ENCODE data around the gene AKR1C1. TPM values are rescaled to one million over a fixed set of nuclear protein-coding genes. Genes with fewer than 3 reads are reported as not detected.
A peak's percentile ranks its signal among the peaks of the same experiment; 100 is the strongest.
"Not testable (repeated sequence)": the region's sequence is repeated elsewhere in the genome, so short reads cannot be mapped to it uniquely, and the experiment has no call there.

Gene AKR1C1
- total and polyA plus RNA-seq, 2 donors (not counting 3 experiments of a cell fraction or from before 2014, with no cell fraction given), result 1.5 to 5.5 TPM

- BruUV-seq (replicated peaks); H3K79me2 ChIP-seq (ENCODE audit: control insufficient read depth, insufficient read depth, low read length); H3K27me3 ChIP-seq (ENCODE audit: control insufficient read depth in 2 of 2, insufficient read depth in 2 of 2, low read length in 2 of 2); H3K9ac ChIP-seq (replicated peaks; ENCODE audit: extremely low read depth, insufficient read depth, low read length); H3K4me3 ChIP-seq (replicated peaks in 1 of 3; ENCODE audit: insufficient read depth in 1 of 3, low read depth in 1 of 3, low read length in 3 of 3); dilution Hi-C loops (cut with MboI; ENCODE audit: extremely low pct_ligation_motif_present, low sequenced_read_pairs); H3K9me3 ChIP-seq (replicated peaks; ENCODE audit: control insufficient read depth, insufficient read depth, low read length); H3K36me3 ChIP-seq (ENCODE audit: control insufficient read depth in 2 of 2, extremely low read depth in 1 of 2, insufficient read depth in 2 of 2, low read length in 2 of 2); H3K9me1 ChIP-seq (replicated peaks; ENCODE audit: control insufficient read depth, extremely low read depth, insufficient read depth, low read length); H4K20me1 ChIP-seq (replicated peaks; ENCODE audit: control insufficient read depth, extremely low read depth, insufficient read depth, low read length); POLR2A ChIA-PET: not testable (repeated sequence)
- DNase-seq (ENCODE audit: low read depth, low spot score), result peak; percentile 52
- intact Hi-C loops (cut with micrococcal nuclease), result loop anchor here (5.0 kb wide), 2 partner anchors 72 to 272 kb away; partner anchors contain the start of gene AKR1C3
- peak; percentile 98 for FAIRE-seq
- Histone ChIP-seq H3K27ac (ENCODE audit: insufficient read depth, low read depth, low read length) (peak overlapping the region; percentile 48), H3K4me1 (ENCODE audit: control insufficient read depth, extremely low read depth, insufficient read depth, low read length) (peaks cover 11% of the 10 kb centered on the region), H2AFZ (ENCODE audit: low read depth, low read length) (peak overlapping the region; percentile 3), H3K4me2 (ENCODE audit: insufficient read depth, low read length) (peak overlapping the region; percentile 37)
- CTCF ChIA-PET, result interaction anchor here (1.1 kb wide), 1 partner anchor 12 kb away, joined by 3 read pairs; no protein-coding TSS in a partner anchor
Measured at GRCh38 chr10:5019770-5020612, 56.8 kb downstream of the AKR1C1 start.

- H3K36me3 ChIP-seq (ENCODE audit: control insufficient read depth in 2 of 2, extremely low read depth in 1 of 2, insufficient read depth in 2 of 2, low read length in 2 of 2); H3K4me2 ChIP-seq (ENCODE audit: insufficient read depth, low read length); H2AFZ ChIP-seq (ENCODE audit: low read depth, low read length); dilution Hi-C loops (cut with MboI; ENCODE audit: extremely low pct_ligation_motif_present, low sequenced_read_pairs); H3K27me3 ChIP-seq (ENCODE audit: control insufficient read depth in 2 of 2, insufficient read depth in 2 of 2, low read length in 2 of 2); DNase-seq (ENCODE audit: low read depth, low spot score); H3K27ac ChIP-seq (ENCODE audit: insufficient read depth, low read depth, low read length); H3K9ac ChIP-seq (replicated peaks; ENCODE audit: extremely low read depth, insufficient read depth, low read length); CTCF ChIA-PET; H3K79me2 ChIP-seq (ENCODE audit: control insufficient read depth, insufficient read depth, low read length); BruUV-seq (replicated peaks); POLR2A ChIA-PET; H3K4me3 ChIP-seq (replicated peaks in 1 of 3; ENCODE audit: insufficient read depth in 1 of 3, low read depth in 1 of 3, low read length in 3 of 3); H3K9me1 ChIP-seq (replicated peaks; ENCODE audit: control insufficient read depth, extremely low read depth, insufficient read depth, low read length); H4K20me1 ChIP-seq (replicated peaks; ENCODE audit: control insufficient read depth, extremely low read depth, insufficient read depth, low read length); H3K9me3 ChIP-seq (replicated peaks; ENCODE audit: control insufficient read depth, insufficient read depth, low read length): not testable (repeated sequence)
- FAIRE-seq, result peak; percentile 67
- intact Hi-C loops (cut with micrococcal nuclease), result loop anchor here (5.0 kb wide), 1 partner anchor 71 kb away; the partner anchor contains the start of gene AKR1C3
- H3K4me1 ChIP-seq (ENCODE audit: control insufficient read depth, extremely low read depth, insufficient read depth, low read length), result peaks cover 11% of the 10 kb centered on the region
Measured at GRCh38 chr10:5021624-5022290, 58.5 kb downstream of the AKR1C1 start.
